B cell (primary cell): ENCODE results near the gene CDH18.

Experiments used
- CTCF ChIP-seq: fragments of 200-600 bp; IDR thresholded peaks from one replicate; pipeline ENCODE4 v1.8.0; 2022; ENCODE audit warnings: antibody characterized with exemption, mild to moderate bottlenecking
- EZH2 ChIP-seq: IDR thresholded peaks from 2 replicates; pipeline ENCODE4 v1.6.1; 2012; ENCODE audit warnings: borderline replicate concordance, low read depth, mild to moderate bottlenecking, moderate library complexity, low read length; ENCODE audit not compliant: insufficient read depth, poor library complexity, severe bottlenecking

DNA sequence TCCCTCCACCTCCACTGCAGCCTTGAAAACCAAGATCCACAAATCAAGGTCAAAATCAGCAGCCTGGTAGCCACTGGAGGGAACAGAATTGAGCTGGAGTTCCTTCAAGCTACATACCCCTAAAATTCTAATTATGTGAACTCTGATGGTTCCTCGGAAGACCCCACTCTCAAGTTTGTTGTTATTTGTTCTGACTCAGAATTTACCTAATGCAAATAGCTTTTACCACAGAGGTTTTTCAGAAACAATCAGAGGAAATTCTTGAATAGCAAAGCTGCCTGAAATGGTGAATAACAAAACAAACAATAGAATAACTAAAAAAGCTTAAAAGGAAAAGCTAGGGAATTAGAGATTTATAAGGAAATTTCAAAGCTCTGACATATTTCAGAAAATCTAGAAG, 220.0 kb downstream of the CDH18 start:
- no peak for TF ChIP-seq CTCF
- TF ChIP-seq EZH2, result no peak
